ENCODE data around the gene CDK9. TPM values are rescaled to one million over a fixed set of nuclear protein-coding genes. Genes with fewer than 3 reads are reported as not detected.

The CDK9 gene
- total and polyA plus RNA-seq, 10 of the 15 experiments (the other 5 are each of a cell fraction or from before 2014, with no cell fraction given): 7.3 to 92.6 (median 51.6) TPM

- no peak for TF ChIP-seq BMI1 (IDR thresholded peaks at IDR 0.05; ENCODE audit: borderline replicate concordance)
- no peak for TF ChIP-seq SUPT20H (IDR thresholded peaks at IDR 0.05; ENCODE audit: borderline replicate concordance, control insufficient read depth, low read depth, low read length)
- TF ChIP-seq CBX3 (IDR thresholded peaks at IDR 0.05; ENCODE audit: borderline replicate concordance, low read depth): no peak
- no peak for TF ChIP-seq ZNF207 (IDR thresholded peaks at IDR 0.05; ENCODE audit: borderline replicate concordance)
- TF ChIP-seq PML (IDR thresholded peaks at IDR 0.05; ENCODE audit: low read length): no peak
- TF ChIP-seq HCFC1 (IDR thresholded peaks at IDR 0.05; ENCODE audit: low read length): no peak
- TF ChIP-seq RFX5 (IDR thresholded peaks at IDR 0.05; ENCODE audit: low read depth, low read length): no peak
- no peak for TF ChIP-seq ZBED1 (IDR thresholded peaks at IDR 0.05; ENCODE audit: borderline replicate concordance)
These were observed 51.5 kb downstream of the CDK9 start (continued) for GRCh38 chr9:127837346-127837745.

GRCh38 chr9:127838375-127839078, 52.7 kb downstream of the CDK9 start:
- H2AFZ ChIP-seq (ENCODE audit: control insufficient read depth, low read depth, low read length): no peak overlapping the region
- no peak for TF ChIP-seq HCFC1 (IDR thresholded peaks at IDR 0.05; ENCODE audit: low read length)
- TF ChIP-seq MXI1 (IDR thresholded peaks at IDR 0.05; ENCODE audit: low read depth, low read length): no peak
- TF ChIP-seq DPF2 (IDR thresholded peaks at IDR 0.05): no peak
- no peak overlapping the region for H3K4me3 ChIP-seq
- ChIA-PET SMC1A (ENCODE audit: uncharacterized antibody, unreplicated experiment) (interaction anchor here (0.8 kb wide), 1 partner anchor 246 kb away, joined by 3 read pairs; no protein-coding TSS in a partner anchor), CTCF (interaction anchor here (1.1 kb wide), 1 partner anchor 31 kb away, joined by 4 read pairs; no protein-coding TSS in a partner anchor), POLR2A (no interaction called here), RAD21 (ENCODE audit: unreplicated experiment) (interaction anchor here (0.6 to 1.8 kb wide), 2 partner anchors 31 to 246 kb away, joined by 4 to 5 read pairs; no protein-coding TSS in a partner anchor)
- no peaks in the 10 kb centered on the region for H3K79me2 ChIP-seq (ENCODE audit: control insufficient read depth, insufficient read depth, low read length)
- BruUV-seq (replicated peaks): no TSS peak
- H3K27me3 ChIP-seq (replicated peaks in 1 of 2; ENCODE audit: control insufficient read depth in 2 of 2, insufficient read depth in 2 of 2, low read length in 1 of 2): no peaks in the 10 kb centered on the region; a peak in 1 of 4 replicates
- H3K9ac ChIP-seq (ENCODE audit: control insufficient read depth, insufficient read depth, low read length): no peak overlapping the region
- H4K20me1 ChIP-seq (ENCODE audit: control insufficient read depth, insufficient read depth): no peaks in the 10 kb centered on the region
- DNase-seq (ENCODE audit: low read depth, low spot score) (no peak), ATAC-seq (no peak), FAIRE-seq (no peak)
- H3K9me3 ChIP-seq (replicated peaks; ENCODE audit: control insufficient read depth, insufficient read depth, low read length): no peaks in the 10 kb centered on the region
- in situ Hi-C loops (cut with MboI): no loop called here
- no peak overlapping the region for H3K27ac ChIP-seq (ENCODE audit: control insufficient read depth, insufficient read depth)
- H3K4me1 ChIP-seq (ENCODE audit: control insufficient read depth, insufficient read depth, low read length): no peaks in the 10 kb centered on the region; the same call in 1 of the 2 replicates
- intact Hi-C loops (cut with micrococcal nuclease; ENCODE audit: unreplicated experiment): no loop called here
- no peaks in the 10 kb centered on the region for H3K36me3 ChIP-seq (ENCODE audit: control insufficient read depth in 2 of 2, insufficient read depth in 2 of 2, low read length in 1 of 2)
- 41% methylated on average over 18 of the region's 18 CpGs for WGBS (ENCODE audit: insufficient coverage, insufficient replicate concordance, low lambda C conversion rate, missing lambda C conversion rate)
- H3K4me2 ChIP-seq (ENCODE audit: control insufficient read depth, insufficient read depth): no peak overlapping the region

Small RNA genes within 50 kb of the gene (microRNA-seq; reads per million reads assigned to microRNA genes)
- gene MIR2861 (not detected), gene MIR3960 (not detected)

Small RNA genes within 50 kb of the gene (small RNA-seq; reads per million reads assigned to genes)
- gene RF00019: not detected

Other genes starting within 250 kb of the CDK9 start
Only the 7 nearest of the 14 such genes appear.
- gene CFAP157, start 79.0 kb upstream of the CDK9 start, total RNA-seq (2014; rRNA removed): not detected in 2 replicates
- gene CFAP157, start 79.0 kb upstream of the CDK9 start, total RNA-seq (2014; rRNA removed; fragmentation: Illumina TruSeq; extraction: Trizol): not detected in 2 replicates
- not detected in 2 replicates for gene CFAP157, start 79.0 kb upstream of the CDK9 start, total RNA-seq (2021)
- gene CFAP157, start 79.0 kb upstream of the CDK9 start, polyA plus RNA-seq (2011; rRNA removed): not detected in 2 replicates
- not detected in 2 replicates for gene CFAP157, start 79.0 kb upstream of the CDK9 start, polyA plus RNA-seq (2014; fragmentation: Illumina TruSeq; extraction: Trizol)
- not detected for gene CFAP157, start 79.0 kb upstream of the CDK9 start, polyA plus RNA-seq (2014; fragmentation: Nextera tagmentation; extraction: Ambion mirVana)
- not detected in 2 replicates for gene CFAP157, start 79.0 kb upstream of the CDK9 start, polyA plus RNA-seq (2014; rRNA removed)
- under 1 TPM; 0.08 to 0.72 TPM for gene CFAP157, start 79.0 kb upstream of the CDK9 start, polyA plus RNA-seq (2016; fragmentation: Nextera tagmentation; extraction: Ambion mirVana)
- 30.7 and 31.0 TPM in 2 replicates for gene PTRH1, start 70.4 kb upstream of the CDK9 start, total RNA-seq (2014; rRNA removed)
- gene PTRH1, start 70.4 kb upstream of the CDK9 start, total RNA-seq (2014; rRNA removed; fragmentation: Illumina TruSeq; extraction: Trizol): 3.0 and 4.6 TPM in 2 replicates
- gene PTRH1, start 70.4 kb upstream of the CDK9 start, total RNA-seq (2021): 13.1 and 14.5 TPM in 2 replicates
- gene PTRH1, start 70.4 kb upstream of the CDK9 start, polyA plus RNA-seq (2011; rRNA removed): 2.8 and 5.9 TPM in 2 replicates
- 1.0 and 1.6 TPM in 2 replicates for gene PTRH1, start 70.4 kb upstream of the CDK9 start, polyA plus RNA-seq (2014; fragmentation: Illumina TruSeq; extraction: Trizol)
- 1 to 10 TPM in 1 of 2 experiments, under 1 TPM in 1; 0.69 to 1.8 TPM for gene PTRH1, start 70.4 kb upstream of the CDK9 start, polyA plus RNA-seq (2014; fragmentation: Nextera tagmentation; extraction: Ambion mirVana)
- 25.8 and 26.1 TPM in 2 replicates for gene PTRH1, start 70.4 kb upstream of the CDK9 start, polyA plus RNA-seq (2014; rRNA removed)
- gene PTRH1, start 70.4 kb upstream of the CDK9 start, polyA plus RNA-seq (2016; fragmentation: Nextera tagmentation; extraction: Ambion mirVana): 10 to 100 TPM; 36.4 to 38.4 TPM
- gene TTC16, start 70.0 kb upstream of the CDK9 start, total RNA-seq (2014; rRNA removed): not detected in 2 replicates
- not detected in 2 replicates for gene TTC16, start 70.0 kb upstream of the CDK9 start, total RNA-seq (2014; rRNA removed; fragmentation: Illumina TruSeq; extraction: Trizol)
- not detected in 2 replicates for gene TTC16, start 70.0 kb upstream of the CDK9 start, total RNA-seq (2021)
- gene TTC16, start 70.0 kb upstream of the CDK9 start, polyA plus RNA-seq (2011; rRNA removed): 0.03 TPM in 1 of 2 replicates, not detected in the other
- gene TTC16, start 70.0 kb upstream of the CDK9 start, polyA plus RNA-seq (2014; fragmentation: Illumina TruSeq; extraction: Trizol): not detected in 2 replicates
- not detected for gene TTC16, start 70.0 kb upstream of the CDK9 start, polyA plus RNA-seq (2014; fragmentation: Nextera tagmentation; extraction: Ambion mirVana)
- 0.04 TPM in 1 of 2 replicates, not detected in the other for gene TTC16, start 70.0 kb upstream of the CDK9 start, polyA plus RNA-seq (2014; rRNA removed)
- not detected for gene TTC16, start 70.0 kb upstream of the CDK9 start, polyA plus RNA-seq (2016; fragmentation: Nextera tagmentation; extraction: Ambion mirVana)
- gene TOR2A, start 50.7 kb upstream of the CDK9 start, total RNA-seq (2014; rRNA removed): 7.8 and 12.6 TPM in 2 replicates
- gene TOR2A, start 50.7 kb upstream of the CDK9 start, total RNA-seq (2014; rRNA removed; fragmentation: Illumina TruSeq; extraction: Trizol): 2.7 and 4.2 TPM in 2 replicates
- 11.5 and 11.6 TPM in 2 replicates for gene TOR2A, start 50.7 kb upstream of the CDK9 start, total RNA-seq (2021)
- 0.91 and 2.4 TPM in 2 replicates for gene TOR2A, start 50.7 kb upstream of the CDK9 start, polyA plus RNA-seq (2011; rRNA removed)
- 1.6 and 5.4 TPM in 2 replicates for gene TOR2A, start 50.7 kb upstream of the CDK9 start, polyA plus RNA-seq (2014; fragmentation: Illumina TruSeq; extraction: Trizol)
- gene TOR2A, start 50.7 kb upstream of the CDK9 start, polyA plus RNA-seq (2014; fragmentation: Nextera tagmentation; extraction: Ambion mirVana): 1 to 10 TPM in 1 of 2 experiments, under 1 TPM in 1; 0.52 to 1.6 TPM
- gene TOR2A, start 50.7 kb upstream of the CDK9 start, polyA plus RNA-seq (2014; rRNA removed): 14.3 and 17.4 TPM in 2 replicates
- 10 to 100 TPM; 22.1 to 23.7 TPM for gene TOR2A, start 50.7 kb upstream of the CDK9 start, polyA plus RNA-seq (2016; fragmentation: Nextera tagmentation; extraction: Ambion mirVana)
- gene SH2D3C, start 7.4 kb upstream of the CDK9 start, total RNA-seq (2014; rRNA removed): 16.1 and 19.0 TPM in 2 replicates
- 8.4 and 9.0 TPM in 2 replicates for gene SH2D3C, start 7.4 kb upstream of the CDK9 start, total RNA-seq (2014; rRNA removed; fragmentation: Illumina TruSeq; extraction: Trizol)
- 21.0 and 23.5 TPM in 2 replicates for gene SH2D3C, start 7.4 kb upstream of the CDK9 start, total RNA-seq (2021)
- gene SH2D3C, start 7.4 kb upstream of the CDK9 start, polyA plus RNA-seq (2011; rRNA removed): 3.2 and 13.5 TPM in 2 replicates
- 4.4 and 11.6 TPM in 2 replicates for gene SH2D3C, start 7.4 kb upstream of the CDK9 start, polyA plus RNA-seq (2014; fragmentation: Illumina TruSeq; extraction: Trizol)
- gene SH2D3C, start 7.4 kb upstream of the CDK9 start, polyA plus RNA-seq (2014; fragmentation: Nextera tagmentation; extraction: Ambion mirVana): 1 to 10 TPM; 1.2 to 1.9 TPM
- gene SH2D3C, start 7.4 kb upstream of the CDK9 start, polyA plus RNA-seq (2014; rRNA removed): 19.5 and 25.2 TPM in 2 replicates
- 10 to 100 TPM; 20.7 to 23.2 TPM for gene SH2D3C, start 7.4 kb upstream of the CDK9 start, polyA plus RNA-seq (2016; fragmentation: Nextera tagmentation; extraction: Ambion mirVana)
- 62.8 and 79.6 TPM in 2 replicates for gene FPGS, start 16.8 kb downstream of the CDK9 start, total RNA-seq (2014; rRNA removed)
- gene FPGS, start 16.8 kb downstream of the CDK9 start, total RNA-seq (2014; rRNA removed; fragmentation: Illumina TruSeq; extraction: Trizol): 43.3 and 44.4 TPM in 2 replicates
- 89.3 and 98.3 TPM in 2 replicates for gene FPGS, start 16.8 kb downstream of the CDK9 start, total RNA-seq (2021)
- gene FPGS, start 16.8 kb downstream of the CDK9 start, polyA plus RNA-seq (2011; rRNA removed): 34.1 and 64.4 TPM in 2 replicates
- 49.0 and 81.2 TPM in 2 replicates for gene FPGS, start 16.8 kb downstream of the CDK9 start, polyA plus RNA-seq (2014; fragmentation: Illumina TruSeq; extraction: Trizol)
- gene FPGS, start 16.8 kb downstream of the CDK9 start, polyA plus RNA-seq (2014; fragmentation: Nextera tagmentation; extraction: Ambion mirVana): 1 to 10 TPM; 1.2 to 8.2 TPM
- gene FPGS, start 16.8 kb downstream of the CDK9 start, polyA plus RNA-seq (2014; rRNA removed): 88.1 and 95.0 TPM in 2 replicates
- 100 to 1,000 TPM; 112 to 127 TPM for gene FPGS, start 16.8 kb downstream of the CDK9 start, polyA plus RNA-seq (2016; fragmentation: Nextera tagmentation; extraction: Ambion mirVana)
- 0.60 and 0.79 TPM in 2 replicates for gene ENG, start 68.6 kb downstream of the CDK9 start, total RNA-seq (2014; rRNA removed)
- 0.64 and 1.0 TPM in 2 replicates for gene ENG, start 68.6 kb downstream of the CDK9 start, total RNA-seq (2014; rRNA removed; fragmentation: Illumina TruSeq; extraction: Trizol)
- 9.1 and 10.1 TPM in 2 replicates for gene ENG, start 68.6 kb downstream of the CDK9 start, total RNA-seq (2021)
- 0.16 and 0.18 TPM in 2 replicates for gene ENG, start 68.6 kb downstream of the CDK9 start, polyA plus RNA-seq (2011; rRNA removed)
- gene ENG, start 68.6 kb downstream of the CDK9 start, polyA plus RNA-seq (2014; fragmentation: Illumina TruSeq; extraction: Trizol): 0.98 and 3.0 TPM in 2 replicates
- gene ENG, start 68.6 kb downstream of the CDK9 start, polyA plus RNA-seq (2014; fragmentation: Nextera tagmentation; extraction: Ambion mirVana): under 1 TPM; 0.14 to 0.24 TPM
- 3.3 and 4.2 TPM in 2 replicates for gene ENG, start 68.6 kb downstream of the CDK9 start, polyA plus RNA-seq (2014; rRNA removed)
- gene ENG, start 68.6 kb downstream of the CDK9 start, polyA plus RNA-seq (2016; fragmentation: Nextera tagmentation; extraction: Ambion mirVana): 1 to 10 TPM; 4.2 to 5.0 TPM